BLaER1 treated with 17β-estradiol and CSF1 and Interleukin-3, amounts not matched to agents 10 nM and 100 nM (cell line): ENCODE data around the gene FLCN.
"Not testable (repeated sequence)": the region's sequence is repeated elsewhere in the genome, so short reads cannot be mapped to it uniquely, and the experiment has no call there.

Experiments used
- H3K27ac ChIP-seq, 11 experiments: shearing (Covaris generic); formaldehyde crosslinking; 2 replicates each; pipeline ENCODE4 v1.8.1; 2022
- H3K27me3 ChIP-seq, 11 experiments: shearing (Covaris generic); formaldehyde crosslinking; 2 replicates each; pipeline ENCODE4 v1.8.1; 2022
- H3K36me3 ChIP-seq, 11 experiments: shearing (Covaris generic); formaldehyde crosslinking; 2 replicates each; pipeline ENCODE4 v1.8.1; 2022
- H3K4me1 ChIP-seq, 10 experiments: shearing (Covaris generic); formaldehyde crosslinking; 2 replicates each; pipeline ENCODE4 v1.8.1; 2022
- H3K4me2 ChIP-seq, 11 experiments: shearing (Covaris generic); formaldehyde crosslinking; 2 replicates each; pipeline ENCODE4 v1.8.1; 2022
- H3K4me3 ChIP-seq, 10 experiments: shearing (Covaris generic); formaldehyde crosslinking; 2 replicates each; pipeline ENCODE4 v1.8.1; 2022
- H3K9ac ChIP-seq, 11 experiments: shearing (Covaris generic); formaldehyde crosslinking; 2 replicates each; pipeline ENCODE4 v1.8.1; 2022
- H3K9me3 ChIP-seq, 11 experiments: shearing (Covaris generic); formaldehyde crosslinking; replicated peaks in 1 of 11; 2 replicates each; pipeline ENCODE4 v1.8.1; 2022
- H4K20me1 ChIP-seq, 11 experiments: shearing (Covaris generic); formaldehyde crosslinking; 2 replicates each; pipeline ENCODE4 v1.8.1; 2022
- Cebpa-rat ChIP-seq, 11 experiments: shearing (Covaris generic); IDR thresholded peaks; 2 replicates each; pipeline ENCODE4 v1.8.1; 2022

FLCN gene

DNA sequence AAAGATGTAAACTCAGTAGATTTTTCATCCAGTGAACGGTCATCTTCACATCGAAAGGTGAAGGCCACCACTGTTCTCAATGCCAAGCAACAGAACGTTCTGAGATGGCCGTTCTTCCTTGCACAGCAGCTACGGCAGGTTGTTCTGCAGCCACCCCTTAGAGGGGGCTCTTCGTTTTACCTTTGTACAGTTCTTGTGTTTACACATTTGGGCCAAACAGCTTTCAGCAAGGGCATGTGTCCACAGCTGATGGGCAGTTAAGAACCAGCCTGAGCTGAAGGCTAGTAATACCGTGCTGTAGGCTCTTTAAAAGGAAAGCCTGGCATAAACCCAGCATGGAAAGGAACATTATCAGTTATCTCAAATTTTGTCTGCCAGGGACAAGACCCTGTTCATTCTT is 46.8 kb downstream of the FLCN start:
- Histone ChIP-seq H3K27me3 (no peaks in the 10 kb centered on the region), H3K4me2 (peak overlapping the region; percentile 58 to 98 (median 95); a peak in 16 of 22 replicates), H3K4me1 (peaks cover 63 to 92% (median 83%) of the 10 kb centered on the region in 10 experiments), H3K36me3 (peaks cover 8 to 38% (median 26%) of the 10 kb centered on the region in 11 experiments; a peak in 19 of 22 replicates), H3K9ac (no peak overlapping the region; a peak in 2 of 22 replicates), H3K9me3 (no peaks in the 10 kb centered on the region), H3K4me3 (no peak overlapping the region), H4K20me1 (peaks cover 0 to 7% (median 0%) of the 10 kb centered on the region in 11 experiments; a peak in 2 of 22 replicates), H3K27ac (peak overlapping the region in 5 of 11 experiments; percentile 5 to 89 (median 44); a peak in 6 of 22 replicates)
- no peak for TF ChIP-seq Cebpa-rat (IDR thresholded peaks at IDR 0.05)

DNA sequence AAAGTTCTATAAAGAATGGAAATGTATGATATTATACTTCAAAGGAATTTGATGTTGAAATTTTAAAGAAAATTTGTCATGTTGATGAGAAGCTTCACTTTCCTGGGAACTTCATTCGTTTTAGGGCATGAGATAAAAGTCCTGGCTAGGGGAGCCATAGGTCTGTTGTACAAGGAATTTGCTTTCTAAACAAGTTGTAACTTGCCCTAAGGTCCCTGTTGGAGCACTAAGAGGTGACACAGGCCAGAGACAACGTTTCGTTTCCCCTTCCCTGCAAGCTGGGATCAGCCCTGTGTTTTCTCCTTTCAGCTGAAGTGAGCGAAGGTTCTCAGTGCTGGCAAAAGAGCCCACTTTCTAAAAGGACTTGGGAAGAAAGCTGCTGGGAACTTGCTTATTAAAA is 47.4 kb downstream of the FLCN start:
- peak overlapping the region in 1 of 11 experiments; percentile 25; a peak in 2 of 22 replicates for H3K9ac ChIP-seq
- H3K4me2 ChIP-seq: peak overlapping the region; percentile 58 to 98 (median 95); a peak in 20 of 22 replicates
- H4K20me1 ChIP-seq: peaks cover 0 to 7% (median 0%) of the 10 kb centered on the region in 11 experiments; a peak in 2 of 22 replicates
- H3K9me3 ChIP-seq: no peaks in the 10 kb centered on the region
- H3K4me1 ChIP-seq: peaks cover 69 to 92% (median 84%) of the 10 kb centered on the region in 10 experiments
- peaks cover 8 to 39% (median 26%) of the 10 kb centered on the region in 11 experiments; a peak in 21 of 22 replicates for H3K36me3 ChIP-seq
- H3K4me3 ChIP-seq: no peak overlapping the region
- TF ChIP-seq Cebpa-rat (IDR thresholded peaks at IDR 0.05): no peak
- H3K27ac ChIP-seq: peak overlapping the region in 7 of 11 experiments; percentile 5 to 89 (median 44); a peak in 11 of 22 replicates
- H3K27me3 ChIP-seq: no peaks in the 10 kb centered on the region

GRCh38 chr17:17188586-17188985 is 48.4 kb downstream of the FLCN start:
- Histone ChIP-seq H3K4me2 (peak overlapping the region in 10 of 11 experiments; percentile 65 to 98 (median 95); a peak in 19 of 22 replicates), H4K20me1 (peaks cover 0 to 7% (median 0%) of the 10 kb centered on the region in 11 experiments; a peak in 2 of 22 replicates), H3K9me3 (no peaks in the 10 kb centered on the region), H3K36me3 (peaks cover 8 to 46% (median 35%) of the 10 kb centered on the region in 11 experiments; a peak in 21 of 22 replicates), H3K27ac (peak overlapping the region in 8 of 11 experiments; percentile 5 to 89 (median 36); a peak in 9 of 22 replicates), H3K4me3 (no peak overlapping the region), H3K9ac (peak overlapping the region in 1 of 11 experiments; percentile 10; a peak in 1 of 22 replicates), H3K27me3 (no peaks in the 10 kb centered on the region), H3K4me1 (peaks cover 79 to 97% (median 94%) of the 10 kb centered on the region in 10 experiments)
- TF ChIP-seq Cebpa-rat (IDR thresholded peaks at IDR 0.05): no peak

DNA sequence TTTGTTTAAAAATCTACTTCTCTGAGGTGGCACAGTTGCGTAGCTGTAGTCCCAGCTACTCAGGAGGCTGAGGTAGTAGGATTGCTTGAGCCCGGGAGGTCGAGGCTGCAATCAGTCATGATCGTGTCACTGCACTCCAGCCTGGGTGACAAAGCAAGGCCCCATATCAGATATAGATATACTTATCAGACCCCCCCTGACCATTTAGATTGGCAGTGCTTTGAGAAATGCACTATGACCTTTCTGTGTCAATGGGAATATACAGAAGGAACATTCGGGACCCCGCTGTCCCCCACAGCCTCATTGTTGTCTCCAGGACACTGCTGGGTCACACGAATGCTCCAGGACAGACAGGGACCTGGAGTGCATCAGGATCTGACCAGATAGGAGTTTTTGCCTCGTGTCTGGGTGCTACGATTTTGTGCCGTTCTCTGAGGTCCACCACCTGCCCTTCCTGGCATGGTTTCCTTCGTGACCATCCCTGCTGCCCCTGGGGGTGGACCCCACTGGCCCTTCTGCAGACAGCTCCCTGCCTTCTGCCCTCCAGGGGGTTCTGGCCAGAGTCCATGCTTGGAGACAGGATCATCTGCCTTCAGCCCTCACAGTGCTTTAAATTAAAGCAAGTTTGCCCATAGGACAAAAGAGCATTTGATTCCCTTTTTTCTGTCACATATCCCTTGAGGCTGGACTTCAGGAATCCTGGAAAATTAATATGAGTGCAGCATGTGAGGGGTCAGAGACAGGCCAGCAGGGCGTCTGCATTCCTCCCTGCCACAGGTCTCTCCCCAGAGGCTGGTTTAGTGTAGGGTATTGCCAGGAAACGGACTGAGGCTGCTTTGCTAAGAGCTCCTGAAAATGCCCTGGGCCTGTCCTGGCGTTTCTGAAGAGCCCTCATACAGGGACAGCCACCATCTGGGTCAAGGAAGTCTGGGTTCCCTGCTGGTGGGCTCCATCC is 50.1 kb downstream of the FLCN start:
- Histone ChIP-seq H3K9ac (peak overlapping the region in 8 of 11 experiments; percentile 17 to 79 (median 73); a peak in 14 of 22 replicates), H3K4me2 (peak overlapping the region; percentile 76 to 98 (median 95)), H3K4me1 (peaks cover 81 to 100% (median 100%) of the 10 kb centered on the region in 10 experiments), H4K20me1 (peaks cover 0 to 17% (median 0%) of the 10 kb centered on the region in 11 experiments; a peak in 9 of 22 replicates), H3K36me3 (peaks cover 8 to 57% (median 46%) of the 10 kb centered on the region in 11 experiments; a peak in 21 of 22 replicates), H3K9me3 (no peaks in the 10 kb centered on the region), H3K4me3 (no peak overlapping the region), H3K27ac (peak overlapping the region in 8 of 11 experiments; percentile 74 to 89 (median 84); a peak in 17 of 22 replicates), H3K27me3 (no peaks in the 10 kb centered on the region)
- TF ChIP-seq Cebpa-rat (IDR thresholded peaks at IDR 0.05): no peak

DNA sequence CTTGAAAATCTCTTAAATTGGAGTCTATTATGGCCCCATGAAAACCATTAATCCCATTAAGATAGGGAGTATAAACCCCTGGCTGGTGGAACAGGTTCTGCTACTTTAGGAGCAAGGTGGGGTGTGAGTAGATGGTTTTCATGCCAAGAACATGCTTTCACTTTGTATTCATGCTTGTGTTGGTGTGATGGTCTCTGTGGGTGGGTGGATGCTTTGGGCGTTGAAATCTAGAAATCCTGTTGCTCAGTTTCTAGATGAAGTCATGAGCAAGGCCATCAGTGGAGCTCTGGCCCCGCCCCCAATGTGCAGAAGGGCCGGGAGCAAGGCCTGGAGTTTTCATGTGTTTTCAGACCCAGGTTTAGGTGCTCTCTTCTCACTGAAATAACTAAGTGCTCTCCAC is 50.9 kb downstream of the FLCN start:
- H4K20me1 ChIP-seq: peaks cover 0 to 24% (median 0%) of the 10 kb centered on the region in 11 experiments; a peak in 9 of 22 replicates
- H3K36me3 ChIP-seq: peaks cover 8 to 57% (median 48%) of the 10 kb centered on the region in 11 experiments; a peak in 21 of 22 replicates
- no peaks in the 10 kb centered on the region for H3K9me3 ChIP-seq
- peak overlapping the region; percentile 76 to 98 (median 95); a peak in 21 of 22 replicates for H3K4me2 ChIP-seq
- TF ChIP-seq Cebpa-rat (IDR thresholded peaks at IDR 0.05): no peak
- peak overlapping the region in 1 of 10 experiments; percentile 17; a peak in 2 of 20 replicates for H3K4me3 ChIP-seq
- peak overlapping the region in 7 of 11 experiments; percentile 56 to 79 (median 75); a peak in 12 of 22 replicates for H3K9ac ChIP-seq
- peak overlapping the region in 9 of 11 experiments; percentile 61 to 89 (median 84); a peak in 17 of 22 replicates for H3K27ac ChIP-seq
- no peaks in the 10 kb centered on the region for H3K27me3 ChIP-seq
- H3K4me1 ChIP-seq: peaks cover 81 to 100% (median 100%) of the 10 kb centered on the region in 10 experiments

GRCh38 chr17:17184985-17185757 is 51.8 kb downstream of the FLCN start:
- not testable (repeated sequence) for H3K27me3 ChIP-seq, H3K9me3 ChIP-seq
- TF ChIP-seq Cebpa-rat (IDR thresholded peaks at IDR 0.05): peak in 6 of 11 experiments; percentile 51 to 84 (median 72); a peak in 9 of 22 replicates
- Histone ChIP-seq H3K36me3 (peaks cover 16 to 66% (median 56%) of the 10 kb centered on the region in 11 experiments), H3K4me1 (peaks cover 86 to 100% (median 100%) of the 10 kb centered on the region in 10 experiments), H4K20me1 (peaks cover 0 to 33% (median 0%) of the 10 kb centered on the region in 11 experiments; a peak in 10 of 22 replicates), H3K4me3 (peak overlapping the region in 7 of 10 experiments; percentile 17 to 51 (median 37); a peak in 9 of 20 replicates), H3K9ac (peak overlapping the region in 9 of 11 experiments; percentile 45 to 79 (median 71); a peak in 16 of 22 replicates), H3K27ac (peak overlapping the region in 10 of 11 experiments; percentile 11 to 89 (median 82); a peak in 19 of 22 replicates), H3K4me2 (peak overlapping the region; percentile 76 to 98 (median 95))

DNA sequence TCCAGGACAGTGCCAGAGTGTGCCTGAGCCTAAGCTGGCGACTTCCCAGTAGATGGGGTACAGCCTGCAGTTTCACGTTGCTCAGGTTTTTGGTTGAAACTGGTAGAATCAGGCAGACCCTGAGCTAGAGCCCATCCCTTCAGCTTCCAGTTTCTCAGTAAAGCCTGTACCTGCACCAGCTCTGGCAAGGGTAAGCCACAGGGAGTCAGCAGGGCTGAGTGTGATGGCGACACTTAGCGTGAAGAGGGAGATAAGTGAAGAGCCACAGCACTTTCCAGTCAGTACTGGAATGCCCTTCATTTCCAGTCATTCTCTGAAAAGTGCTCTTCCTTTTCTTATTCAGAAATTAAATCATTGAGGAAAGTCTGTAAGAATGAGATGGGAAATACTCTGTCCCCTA is 53.2 kb downstream of the FLCN start:
- no peaks in the 10 kb centered on the region for H3K27me3 ChIP-seq
- peak overlapping the region; percentile 76 to 98 (median 95) for H3K4me2 ChIP-seq
- H3K9me3 ChIP-seq: no peaks in the 10 kb centered on the region
- H3K4me3 ChIP-seq: 0 out of 20 replicates have a peak overlapping the region, but pooled peaks of 1 of the 10 experiments have one; percentile 15
- no peak for TF ChIP-seq Cebpa-rat (IDR thresholded peaks at IDR 0.05)
- H4K20me1 ChIP-seq: peaks cover 0 to 37% (median 0%) of the 10 kb centered on the region in 11 experiments; a peak in 10 of 22 replicates
- peak overlapping the region in 8 of 11 experiments; percentile 54 to 79 (median 73); a peak in 14 of 22 replicates for H3K9ac ChIP-seq
- H3K27ac ChIP-seq: peak overlapping the region in 9 of 11 experiments; percentile 61 to 89 (median 84); a peak in 16 of 22 replicates
- peaks cover 72 to 100% (median 100%) of the 10 kb centered on the region in 10 experiments for H3K4me1 ChIP-seq
- peaks cover 26 to 71% (median 55%) of the 10 kb centered on the region in 11 experiments for H3K36me3 ChIP-seq
